H9 (cell line): ENCODE results near the gene FANK1. TPM values are rescaled to one million over a fixed set of nuclear protein-coding genes. Genes with fewer than 3 reads are reported as not detected.

Source experiments
- DNase-seq: peaks from one replicate; pipeline ENCODE4 v3.0.0-alpha.2; 2017
- H2AFZ ChIP-seq: one replicate; pipeline ENCODE4 v1.6.1; 2013; ENCODE audit warnings: mild to moderate bottlenecking, low read length, control low read depth, moderate library complexity
- H2AK5ac ChIP-seq: 2 replicates; pipeline ENCODE4 v1.6.1; 2013; ENCODE audit warnings: low read length, control low read depth, mixed read lengths; ENCODE audit not compliant: insufficient read length
- H2BK120ac ChIP-seq: one replicate; pipeline ENCODE4 v1.6.1; 2013; ENCODE audit warnings: low read depth, mild to moderate bottlenecking, low read length, control low read depth, inconsistent platforms; ENCODE audit not compliant: poor library complexity, severe bottlenecking
- H2BK12ac ChIP-seq: 2 replicates; pipeline ENCODE4 v1.6.1; 2013; ENCODE audit warnings: low read length, control low read depth, mixed read lengths, low read depth; ENCODE audit not compliant: insufficient read length
- H2BK15ac ChIP-seq: 2 replicates; pipeline ENCODE4 v1.6.1; 2013; ENCODE audit warnings: low read depth, low read length, control low read depth
- H2BK20ac ChIP-seq: one replicate; pipeline ENCODE4 v1.6.1; 2013; ENCODE audit warnings: low read depth, mild to moderate bottlenecking, low read length, control low read depth, inconsistent platforms; ENCODE audit not compliant: poor library complexity, severe bottlenecking
- H2BK5ac ChIP-seq: 2 replicates; pipeline ENCODE4 v1.6.1; 2013; ENCODE audit warnings: low read length, control low read depth, mixed read lengths; ENCODE audit not compliant: insufficient read length
- H3K14ac ChIP-seq: 2 replicates; pipeline ENCODE4 v1.6.1; 2013; ENCODE audit warnings: low read length, control low read depth; ENCODE audit not compliant: insufficient read depth
- H3K18ac ChIP-seq: 2 replicates; pipeline ENCODE4 v1.6.1; 2013; ENCODE audit warnings: low read depth, mild to moderate bottlenecking, mixed read lengths, low read length, control low read depth; ENCODE audit not compliant: insufficient read length
- H3K23ac ChIP-seq: 2 replicates; pipeline ENCODE4 v1.6.1; 2013; ENCODE audit warnings: low read length, control low read depth, mixed read lengths, low read depth; ENCODE audit not compliant: insufficient read length
- H3K23me2 ChIP-seq: 2 replicates; pipeline ENCODE4 v1.6.1; 2013; ENCODE audit warnings: low read depth, mild to moderate bottlenecking, mixed read lengths, low read length, control low read depth; ENCODE audit not compliant: insufficient read length, poor library complexity, severe bottlenecking
- H3K27ac ChIP-seq: 2 replicates; pipeline ENCODE4 v1.5.1; 2013; ENCODE audit warnings: low read length, control low read depth, mixed read lengths, low read depth; ENCODE audit not compliant: insufficient read length
- H3K27me3 ChIP-seq: 2 replicates; pipeline ENCODE4 v1.6.1; 2013; ENCODE audit warnings: low read length, control low read depth, inconsistent platforms; ENCODE audit not compliant: insufficient read depth
- H3K4ac ChIP-seq: 2 replicates; pipeline ENCODE4 v1.6.1; 2013; ENCODE audit warnings: low read depth, mild to moderate bottlenecking, control low read depth, inconsistent platforms, low read length, moderate library complexity
- H3K4me1 ChIP-seq: 2 replicates; pipeline ENCODE4 v1.6.1; 2013; ENCODE audit warnings: low read length, control low read depth, inconsistent platforms; ENCODE audit not compliant: insufficient read depth
- H3K4me2 ChIP-seq: 2 replicates; pipeline ENCODE4 v1.6.1; 2013; ENCODE audit warnings: low read length, control low read depth, mixed read lengths; ENCODE audit not compliant: insufficient read length, insufficient read depth
- H3K56ac ChIP-seq: 2 replicates; pipeline ENCODE4 v1.6.1; 2013; ENCODE audit warnings: low read depth, mild to moderate bottlenecking, mixed read lengths, low read length, control low read depth; ENCODE audit not compliant: insufficient read length
- H3K79me1 ChIP-seq: 2 replicates; pipeline ENCODE4 v1.6.1; 2013; ENCODE audit warnings: low read depth, mild to moderate bottlenecking, moderate library complexity, low read length, control low read depth, inconsistent platforms; ENCODE audit not compliant: insufficient read depth, poor library complexity, severe bottlenecking
- H3K79me2 ChIP-seq: 2 replicates; pipeline ENCODE4 v1.6.1; 2013; ENCODE audit warnings: low read length, control low read depth, inconsistent platforms; ENCODE audit not compliant: insufficient read depth
- H3K9ac ChIP-seq: 2 replicates; pipeline ENCODE4 v1.6.1; 2013; ENCODE audit warnings: low read length, control low read depth, mixed read lengths; ENCODE audit not compliant: insufficient read length; ENCODE audit errors: extremely low read depth
- H3K9me3 ChIP-seq: one replicate; pipeline ENCODE4 v1.6.1; 2013; ENCODE audit warnings: low read depth, low read length, inconsistent platforms; ENCODE audit not compliant: control insufficient read depth
- H3T11ph ChIP-seq: one replicate; pipeline ENCODE4 v1.6.1; 2013; ENCODE audit warnings: mild to moderate bottlenecking, low read length, control low read depth, inconsistent platforms
- H4K20me1 ChIP-seq: one replicate; pipeline ENCODE4 v1.6.1; 2013; ENCODE audit not compliant: control insufficient read depth, insufficient read length, insufficient read depth
- H4K5ac ChIP-seq: 2 replicates; pipeline ENCODE4 v1.6.1; 2013; ENCODE audit warnings: low read depth, mild to moderate bottlenecking, mixed read lengths, low read length, control low read depth; ENCODE audit not compliant: insufficient read length
- H4K8ac ChIP-seq: replicated peaks from 2 replicates; pipeline ENCODE4 v1.6.1; 2013; ENCODE audit warnings: low read length, control low read depth, mixed read lengths, low read depth; ENCODE audit not compliant: insufficient read length
- H4K91ac ChIP-seq: 2 replicates; pipeline ENCODE4 v1.6.1; 2013; ENCODE audit warnings: low read depth, mild to moderate bottlenecking, moderate library complexity, mixed read lengths, low read length, control low read depth; ENCODE audit not compliant: insufficient read length
- H3K27ac Mint-ChIP-seq, 3 experiments: 2 replicates in 2 of 3; 3 replicates in 1 of 3; pipeline ENCODE4 v1.8.0; 2020 to 2021; ENCODE audit warnings: mixed read lengths in 3 of 3, mild to moderate bottlenecking in 1 of 3, moderate library complexity in 1 of 3
- H3K27me3 Mint-ChIP-seq: 2 replicates; pipeline ENCODE4 v1.8.0; 2021; ENCODE audit warnings: low read depth, mild to moderate bottlenecking, moderate library complexity, mixed read lengths
- H3K36me3 Mint-ChIP-seq, 3 experiments: 2 replicates in 2 of 3; 3 replicates in 1 of 3; pipeline ENCODE4 v1.8.0; 2020 to 2021; ENCODE audit warnings: low read depth in 3 of 3, mixed read lengths in 3 of 3; ENCODE audit not compliant: insufficient read depth in 1 of 3
- H3K4me1 Mint-ChIP-seq, 2 experiments: 2 replicates each; pipeline ENCODE4 v1.8.0; 2020; ENCODE audit warnings: mixed read lengths in 2 of 2
- H3K4me3 Mint-ChIP-seq, 2 experiments: 2 replicates in 1 of 2; 3 replicates in 1 of 2; pipeline ENCODE4 v1.8.0; 2020 to 2021; ENCODE audit warnings: mild to moderate bottlenecking in 2 of 2, mixed read lengths in 2 of 2, moderate library complexity in 1 of 2
- H3K9me3 Mint-ChIP-seq, 2 experiments: 2 replicates in 1 of 2; 3 replicates in 1 of 2; pipeline ENCODE4 v1.8.0; 2020; ENCODE audit warnings: mild to moderate bottlenecking in 2 of 2, mixed read lengths in 2 of 2, moderate library complexity in 1 of 2
- WGBS: extraction: QIAGEN DNeasy Blood & Tissue Kit; methylation state at CpG from one replicate; pipeline ENCODE4 v1.1.7; 2013; ENCODE audit warnings: missing lambda C conversion rate, low lambda C conversion rate, mixed read lengths; ENCODE audit not compliant: insufficient read length; ENCODE audit errors: extremely low coverage; 5-methylcytosine and 5-hydroxymethylcytosine counted together
- total RNA-seq: library from RNA; stranded (reverse); gene quantifications from 2 replicates; pipeline ENCODE4 v1.2.1, GENCODE V29; 2021
- TF ChIP-seq, protein P1 (sequence below): fragments of 200-600 bp; sonication (generic); conservative IDR thresholded peaks from 3 replicates; pipeline ENCODE4 v1.8.0; 2021; ENCODE audit warnings: antibody characterized with exemption, mild to moderate bottlenecking

The FANK1 gene
- total RNA-seq, 1 experiment from 2014 or later = 0.68 TPM

DNA sequence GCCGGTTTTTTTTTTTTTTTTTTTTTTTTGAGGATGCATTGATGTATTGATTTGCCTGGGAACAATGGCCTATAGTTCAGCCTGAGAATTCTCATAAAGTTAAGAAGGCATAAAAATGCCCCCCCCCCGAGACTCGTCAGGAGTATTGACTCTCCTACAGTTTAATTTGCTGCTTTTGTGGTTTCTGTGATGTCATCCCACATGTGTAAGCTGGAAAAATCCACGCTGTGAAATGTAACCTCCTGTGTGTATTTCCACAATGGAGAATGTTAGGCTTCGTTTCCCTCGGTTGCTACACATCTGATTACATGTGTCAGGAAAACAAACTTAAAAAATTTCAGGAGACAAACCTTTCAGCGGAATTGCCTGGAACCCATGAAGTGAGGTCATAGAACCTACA lies 117.9 kb downstream of the FANK1 start:
- Histone ChIP-seq H3T11ph (no peak overlapping the region), H2BK20ac (no peak overlapping the region), H2AFZ (no peak overlapping the region), H3K79me2 (no peaks in the 10 kb centered on the region), H3K23me2 (no peaks in the 10 kb centered on the region), H3K9ac (no peak overlapping the region), H3K4me1 (no peaks in the 10 kb centered on the region), H3K14ac (no peak overlapping the region), H4K8ac (no peak overlapping the region), H2BK15ac (no peak overlapping the region), H3K9me3 (no peaks in the 10 kb centered on the region), H2AK5ac (no peak overlapping the region), H2BK120ac (no peak overlapping the region), H4K20me1 (no peaks in the 10 kb centered on the region), H3K27me3 (no peaks in the 10 kb centered on the region; the same call in 1 of the 2 replicates), H4K5ac (no peak overlapping the region), H3K79me1 (no peaks in the 10 kb centered on the region), H2BK5ac (no peak overlapping the region), H3K27ac (no peak overlapping the region), H3K56ac (no peak overlapping the region), H3K18ac (no peak overlapping the region), H4K91ac (no peak overlapping the region), H3K4me2 (no peak overlapping the region), H2BK12ac (no peak overlapping the region), H3K23ac (no peak overlapping the region), H3K4ac (no peak overlapping the region)
- H3K27me3 Mint-ChIP-seq = 0 out of 2 replicates have a peak, but pooled peaks cover 1% of the 10 kb centered on the region
- no CpG with 5 or more reads among the region's 7 CpGs for WGBS
- peaks cover 2 to 4% of the 10 kb centered on the region in 2 experiments; a peak in 2 of 5 replicates for H3K9me3 Mint-ChIP-seq
- peaks cover 8% of the 10 kb centered on the region in 2 experiments for H3K4me1 Mint-ChIP-seq
- TF ChIP-seq, protein P1, sequence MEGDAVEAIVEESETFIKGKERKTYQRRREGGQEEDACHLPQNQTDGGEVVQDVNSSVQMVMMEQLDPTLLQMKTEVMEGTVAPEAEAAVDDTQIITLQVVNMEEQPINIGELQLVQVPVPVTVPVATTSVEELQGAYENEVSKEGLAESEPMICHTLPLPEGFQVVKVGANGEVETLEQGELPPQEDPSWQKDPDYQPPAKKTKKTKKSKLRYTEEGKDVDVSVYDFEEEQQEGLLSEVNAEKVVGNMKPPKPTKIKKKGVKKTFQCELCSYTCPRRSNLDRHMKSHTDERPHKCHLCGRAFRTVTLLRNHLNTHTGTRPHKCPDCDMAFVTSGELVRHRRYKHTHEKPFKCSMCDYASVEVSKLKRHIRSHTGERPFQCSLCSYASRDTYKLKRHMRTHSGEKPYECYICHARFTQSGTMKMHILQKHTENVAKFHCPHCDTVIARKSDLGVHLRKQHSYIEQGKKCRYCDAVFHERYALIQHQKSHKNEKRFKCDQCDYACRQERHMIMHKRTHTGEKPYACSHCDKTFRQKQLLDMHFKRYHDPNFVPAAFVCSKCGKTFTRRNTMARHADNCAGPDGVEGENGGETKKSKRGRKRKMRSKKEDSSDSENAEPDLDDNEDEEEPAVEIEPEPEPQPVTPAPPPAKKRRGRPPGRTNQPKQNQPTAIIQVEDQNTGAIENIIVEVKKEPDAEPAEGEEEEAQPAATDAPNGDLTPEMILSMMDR = 0 out of 3 replicates have a peak, but pooled peaks have one; percentile 0
- H3K36me3 Mint-ChIP-seq = no peaks in the 10 kb centered on the region; a peak in 1 of 7 replicates
- no peak overlapping the region for H3K4me3 Mint-ChIP-seq
- DNase-seq = no peak
- no peak overlapping the region for H3K27ac Mint-ChIP-seq
